GM12878 (cell line): ENCODE measurements around the gene CYTL1.

Experiments used
- IKZF1 ChIP-seq: fragments of 450-650 bp; conservative IDR thresholded peaks from 2 replicates; pipeline ENCODE4 v1.6.1; 2017; ENCODE audit warnings: antibody characterized with exemption, mild to moderate bottlenecking
- MXI1 ChIP-seq: fragments of 150-350 bp; IDR thresholded peaks from 2 replicates; pipeline ENCODE4 v1.6.1; 2011; ENCODE audit warnings: low read depth, mild to moderate bottlenecking, inconsistent platforms, low read length, improper control_type of control experiment
- TF ChIP-seq, protein P1 (sequence below), 3 experiments: IDR thresholded peaks in 2 of 3; conservative IDR thresholded peaks in 1 of 3; 2 replicates each; pipeline ENCODE4 v1.5.1; 2011; ENCODE audit warnings: low read depth in 3 of 3, low read length in 3 of 3, mild to moderate bottlenecking in 3 of 3, control low read depth in 2 of 3, moderate library complexity in 2 of 3, inconsistent platforms in 1 of 3, mixed read lengths in 1 of 3; ENCODE audit not compliant: control insufficient read depth in 2 of 3, insufficient read depth in 1 of 3; ENCODE audit errors: extremely low read depth in 1 of 3

DNA sequence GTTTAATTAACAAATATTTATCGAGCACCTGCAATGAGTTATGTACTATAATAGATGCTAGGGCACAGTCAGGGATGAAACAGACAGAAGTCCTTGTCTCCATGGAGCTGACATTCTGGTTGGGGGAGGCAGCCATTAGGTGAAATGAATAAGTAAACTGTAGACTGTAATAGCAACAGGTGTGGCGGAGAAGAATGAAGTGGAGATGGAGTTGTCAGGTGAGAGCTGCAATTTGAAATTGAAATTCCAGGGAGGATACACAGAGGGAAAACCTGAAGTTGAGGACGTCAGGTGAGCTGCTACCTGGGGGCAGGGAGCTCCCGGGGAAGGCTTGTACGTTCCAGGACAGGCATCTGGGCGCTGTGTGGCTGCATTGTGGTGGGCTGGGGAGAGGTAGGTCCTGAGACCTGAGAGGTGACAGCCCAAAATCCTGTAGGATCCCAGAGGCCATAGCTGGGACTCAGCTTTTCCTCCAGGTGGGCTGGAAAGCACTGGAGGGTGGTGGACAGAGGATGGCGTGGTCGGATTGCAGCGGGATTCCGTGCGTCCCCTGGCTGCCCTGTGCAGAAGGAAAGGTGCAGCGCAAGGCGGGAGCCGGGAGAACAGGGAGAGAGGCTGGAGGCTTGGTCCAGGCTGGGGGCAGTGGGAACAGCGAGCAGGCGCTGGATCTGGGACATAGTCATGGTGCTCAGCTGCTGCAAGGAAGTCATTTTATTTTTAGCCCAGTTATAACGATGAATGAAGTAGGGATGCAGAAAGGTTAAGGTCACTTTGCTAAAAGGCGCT is 24.8 kb downstream of the CYTL1 start:
- TF ChIP-seq MXI1 (no peak), IKZF1 (no peak)
- TF ChIP-seq, protein P1, sequence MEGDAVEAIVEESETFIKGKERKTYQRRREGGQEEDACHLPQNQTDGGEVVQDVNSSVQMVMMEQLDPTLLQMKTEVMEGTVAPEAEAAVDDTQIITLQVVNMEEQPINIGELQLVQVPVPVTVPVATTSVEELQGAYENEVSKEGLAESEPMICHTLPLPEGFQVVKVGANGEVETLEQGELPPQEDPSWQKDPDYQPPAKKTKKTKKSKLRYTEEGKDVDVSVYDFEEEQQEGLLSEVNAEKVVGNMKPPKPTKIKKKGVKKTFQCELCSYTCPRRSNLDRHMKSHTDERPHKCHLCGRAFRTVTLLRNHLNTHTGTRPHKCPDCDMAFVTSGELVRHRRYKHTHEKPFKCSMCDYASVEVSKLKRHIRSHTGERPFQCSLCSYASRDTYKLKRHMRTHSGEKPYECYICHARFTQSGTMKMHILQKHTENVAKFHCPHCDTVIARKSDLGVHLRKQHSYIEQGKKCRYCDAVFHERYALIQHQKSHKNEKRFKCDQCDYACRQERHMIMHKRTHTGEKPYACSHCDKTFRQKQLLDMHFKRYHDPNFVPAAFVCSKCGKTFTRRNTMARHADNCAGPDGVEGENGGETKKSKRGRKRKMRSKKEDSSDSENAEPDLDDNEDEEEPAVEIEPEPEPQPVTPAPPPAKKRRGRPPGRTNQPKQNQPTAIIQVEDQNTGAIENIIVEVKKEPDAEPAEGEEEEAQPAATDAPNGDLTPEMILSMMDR (IDR thresholded peaks at IDR 0.05 in 2 of 3, conservative IDR thresholded peaks at IDR 0.05 in 1 of 3; ENCODE audit: control insufficient read depth in 2 of 3, extremely low read depth in 1 of 3, insufficient read depth in 1 of 3, low read depth in 3 of 3, low read length in 3 of 3): no peak
